AG04449 (cell line): ENCODE data around the gene USE1.

Experiments used
- CTCF ChIA-PET: fragments of 350-600 bp; formaldehyde crosslinking; extraction: SDS; loops from one replicate; lab custom pipeline; 2021; ENCODE audit warnings: antibody characterized with exemption; lab: Yijun Ruan, JAX
- POLR2A ChIA-PET: fragments of 400-600, 350-600 bp; formaldehyde crosslinking; extraction: SDS; loops from one replicate; lab custom pipeline; 2020; ENCODE audit warnings: antibody characterized with exemption, inconsistent platforms; lab: Yijun Ruan, JAX
- DNase-seq: peaks from one replicate; pipeline ENCODE4 v3.0.0-alpha.2; 2010; ENCODE audit warnings: low read depth, low spot score
- H3K4me3 ChIP-seq: 2 replicates; pipeline ENCODE4 v1.5.1; 2011; ENCODE audit warnings: low read depth, mild to moderate bottlenecking, control low read depth, low read length
- CTCF ChIP-seq: IDR thresholded peaks from one replicate; pipeline ENCODE4 v1.5.1; 2011; ENCODE audit warnings: mild to moderate bottlenecking, moderate library complexity, low read length, control low read depth, inconsistent platforms; ENCODE audit not compliant: insufficient read depth; ENCODE audit errors: missing control alignments

USE1 gene

GRCh38 chr19:17229890-17230289, 14.7 kb downstream of the USE1 start:
- ChIA-PET CTCF (interaction anchor here (1.2 kb wide), 1 partner anchor 30 kb away, joined by 3 read pairs; no protein-coding TSS in a partner anchor), POLR2A (interaction anchor here (1.0 kb wide), 1 partner anchor 15 kb away, joined by 3 read pairs; the partner anchor contains the start of gene USE1)
- no peak for TF ChIP-seq CTCF
- no peak overlapping the region for H3K4me3 ChIP-seq
- DNase-seq, result no peak

- ChIA-PET CTCF (interaction anchor here (0.7 kb wide), 1 partner anchor 28 kb away, joined by 3 read pairs; no protein-coding TSS in a partner anchor), POLR2A (no interaction called here)
- no peak for TF ChIP-seq CTCF
- no peak for DNase-seq
- H3K4me3 ChIP-seq, result no peak overlapping the region
These were observed 17.1 kb downstream of the USE1 start for GRCh38 chr19:17232258-17232657.

GRCh38 chr19:17234911-17235299, 19.7 kb downstream of the USE1 start:
- no peak for DNase-seq
- peak overlapping the region; percentile 59 for H3K4me3 ChIP-seq
- POLR2A ChIA-PET, result interaction anchor here (0.8 to 1.3 kb wide), 4 partner anchors 8 to 32 kb away, joined by 3 to 12 read pairs (median 4); partner anchors contain the start of genes OCEL1 and USE1
- no peak for TF ChIP-seq CTCF
- CTCF ChIA-PET, result interaction anchor here (1.0 to 3.9 kb wide), 10 partner anchors 9 to 170 kb away, joined by 3 to 25 read pairs (median 4); partner anchors contain the start of genes OCEL1, USE1 and USHBP1

GRCh38 chr19:17235300-17235970, 20.3 kb downstream of the USE1 start:
- no peak for DNase-seq
- peak overlapping the region; percentile 59 for H3K4me3 ChIP-seq
- POLR2A ChIA-PET, result interaction anchor here (0.9 to 1.3 kb wide), 3 partner anchors 9 to 31 kb away, joined by 3 to 12 read pairs (median 4); partner anchors contain the start of genes OCEL1 and USE1
- CTCF ChIA-PET, result interaction anchor here (1.0 to 3.9 kb wide), 11 partner anchors 9 to 170 kb away, joined by 3 to 25 read pairs (median 4); partner anchors contain the start of genes OCEL1, USE1 and USHBP1
- peak; percentile 69 for TF ChIP-seq CTCF

GRCh38 chr19:17235971-17236777, 21.0 kb downstream of the USE1 start:
- POLR2A ChIA-PET, result interaction anchor here (0.9 to 1.3 kb wide), 3 partner anchors 10 to 21 kb away, joined by 4 to 12 read pairs (median 4); partner anchors contain the start of genes OCEL1 and USE1

More at GRCh38 chr19:17235971-17236777, 21.0 kb downstream of the USE1 start:
- peak overlapping the region; percentile 59 for H3K4me3 ChIP-seq
- CTCF ChIA-PET, result interaction anchor here (1.0 to 3.9 kb wide), 11 partner anchors 8 to 171 kb away, joined by 3 to 25 read pairs (median 5); partner anchors contain the start of genes OCEL1, USE1 and USHBP1
- no peak for DNase-seq
- TF ChIP-seq CTCF, result no peak
